DMS 273 (cell line): ENCODE measurements around the gene HERPUD1.
A peak's percentile ranks its signal among the peaks of the same experiment; 100 is the strongest.
"Not testable (repeated sequence)": the region's sequence is repeated elsewhere in the genome, so short reads cannot be mapped to it uniquely, and the experiment has no call there.

ENCODE experiments used
- DNase-seq: peaks from one replicate; lab custom pipeline; 2025; ENCODE audit not compliant: unreplicated experiment; lab: John Stamatoyannopoulos, UW

Gene HERPUD1

DNA sequence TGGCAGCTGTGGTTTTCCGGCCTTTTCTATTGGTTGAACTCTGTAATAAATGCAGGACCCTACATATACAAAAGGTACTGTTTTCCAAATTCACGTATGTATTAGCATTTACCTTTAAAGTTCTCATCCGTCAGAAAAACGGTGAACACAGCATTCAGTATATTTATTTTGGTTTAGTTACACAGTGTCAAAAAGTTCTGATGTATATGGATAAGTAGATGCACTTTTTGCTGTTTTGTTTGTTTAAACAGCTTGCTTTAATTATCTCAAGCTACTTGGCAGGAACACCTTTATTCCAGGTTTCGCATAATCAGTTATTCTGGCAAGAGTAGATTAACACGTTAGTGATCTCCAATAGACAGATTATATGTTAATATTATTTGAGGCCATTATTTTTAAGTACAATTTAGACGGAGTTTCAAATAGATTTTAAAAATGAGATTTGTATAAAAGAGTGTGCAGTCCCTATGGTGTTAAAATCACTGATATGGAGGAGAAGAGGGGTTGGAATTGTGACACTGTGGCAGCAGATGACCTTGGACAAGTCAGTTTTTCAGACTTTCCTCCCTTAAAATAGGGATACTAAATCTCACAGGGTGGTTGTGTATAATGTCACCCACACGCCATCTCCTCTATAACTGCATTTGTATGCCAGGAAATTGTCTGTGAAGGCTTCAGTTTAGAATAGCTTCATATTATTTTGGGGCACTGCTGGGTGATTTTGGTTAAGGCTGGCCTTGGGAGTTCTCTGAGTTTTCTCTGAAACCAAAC, 2.1 kb downstream of the HERPUD1 start:
- DNase-seq: peak; percentile 32

DNA sequence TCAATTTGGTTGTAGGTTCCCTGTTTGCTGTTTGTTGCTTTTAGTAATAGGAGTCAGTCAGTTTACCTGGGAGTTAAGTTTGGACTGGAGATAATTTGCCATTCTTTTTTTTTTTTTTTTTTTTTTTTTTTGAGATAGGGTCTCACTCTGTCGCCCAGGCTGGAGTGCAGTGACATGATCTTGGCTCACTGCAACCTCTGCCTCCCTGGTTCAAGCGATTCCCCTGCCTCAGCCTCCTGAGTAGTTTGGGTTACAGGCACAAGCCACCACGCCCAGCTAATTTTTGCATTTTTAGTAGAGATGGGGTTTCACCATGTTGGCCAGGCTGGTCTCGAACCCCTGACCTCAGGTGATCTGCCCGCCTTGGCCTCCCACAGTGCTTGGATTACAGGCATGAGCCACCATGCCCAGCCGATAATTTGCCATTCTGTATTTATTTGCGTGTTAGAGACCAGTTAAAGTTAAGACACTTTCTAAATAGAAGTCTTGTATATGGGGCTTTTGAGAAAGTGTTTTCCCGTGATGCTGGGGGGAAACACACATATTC, 2.7 kb downstream of the HERPUD1 start:
- not testable (repeated sequence) for DNase-seq

DNA sequence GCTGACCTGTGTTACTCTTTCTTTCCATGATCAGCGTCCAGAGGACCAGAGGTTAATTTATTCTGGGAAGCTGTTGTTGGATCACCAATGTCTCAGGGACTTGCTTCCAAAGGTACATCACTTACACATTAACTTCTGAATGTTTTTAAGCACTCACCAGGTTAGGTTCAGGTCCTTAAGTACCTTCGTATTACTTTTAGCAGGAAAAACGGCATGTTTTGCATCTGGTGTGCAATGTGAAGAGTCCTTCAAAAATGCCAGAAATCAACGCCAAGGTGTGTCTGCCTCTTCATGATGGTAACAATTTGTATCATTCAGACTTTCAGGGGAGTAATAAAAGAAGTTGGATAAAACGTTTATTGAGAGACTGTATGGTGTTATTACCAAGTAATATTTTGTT, 3.3 kb downstream of the HERPUD1 start:
- DNase-seq: no peak

DNA sequence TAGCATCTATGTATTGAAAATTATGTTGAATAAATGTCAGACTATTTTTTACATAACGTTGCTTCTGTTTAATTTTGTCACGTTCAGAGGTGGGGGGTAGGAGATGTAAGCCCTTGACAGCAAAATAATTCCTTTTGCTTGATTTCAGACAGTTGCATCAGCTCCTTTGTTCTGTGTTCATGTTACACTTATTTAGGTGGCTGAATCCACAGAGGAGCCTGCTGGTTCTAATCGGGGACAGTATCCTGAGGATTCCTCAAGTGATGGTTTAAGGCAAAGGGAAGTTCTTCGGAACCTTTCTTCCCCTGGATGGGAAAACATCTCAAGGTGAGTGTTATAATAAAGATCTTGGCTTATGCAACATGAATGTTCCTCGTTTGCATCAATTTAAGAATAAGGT, 4.5 kb downstream of the HERPUD1 start:
- DNase-seq: no peak

DNA sequence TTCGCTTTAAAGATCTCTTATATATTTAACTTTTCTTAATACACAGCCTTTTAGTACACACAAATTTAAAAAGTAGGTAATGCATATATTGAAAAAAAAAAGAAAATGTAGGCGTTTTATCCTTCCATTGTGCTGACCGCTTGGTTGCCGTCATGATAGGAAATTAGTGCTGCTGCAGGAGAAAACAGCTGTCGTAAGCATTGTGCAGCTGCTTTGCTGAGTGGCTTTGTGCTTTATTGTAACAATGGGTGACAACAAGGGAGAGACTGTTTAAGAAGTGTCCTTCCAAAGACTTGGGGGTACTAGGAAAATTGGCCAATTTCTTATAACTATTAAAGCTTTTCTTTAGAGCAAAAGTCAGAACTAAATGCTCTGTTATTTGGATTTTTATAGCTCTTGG, 5.0 kb downstream of the HERPUD1 start:
- no peak for DNase-seq

DNA sequence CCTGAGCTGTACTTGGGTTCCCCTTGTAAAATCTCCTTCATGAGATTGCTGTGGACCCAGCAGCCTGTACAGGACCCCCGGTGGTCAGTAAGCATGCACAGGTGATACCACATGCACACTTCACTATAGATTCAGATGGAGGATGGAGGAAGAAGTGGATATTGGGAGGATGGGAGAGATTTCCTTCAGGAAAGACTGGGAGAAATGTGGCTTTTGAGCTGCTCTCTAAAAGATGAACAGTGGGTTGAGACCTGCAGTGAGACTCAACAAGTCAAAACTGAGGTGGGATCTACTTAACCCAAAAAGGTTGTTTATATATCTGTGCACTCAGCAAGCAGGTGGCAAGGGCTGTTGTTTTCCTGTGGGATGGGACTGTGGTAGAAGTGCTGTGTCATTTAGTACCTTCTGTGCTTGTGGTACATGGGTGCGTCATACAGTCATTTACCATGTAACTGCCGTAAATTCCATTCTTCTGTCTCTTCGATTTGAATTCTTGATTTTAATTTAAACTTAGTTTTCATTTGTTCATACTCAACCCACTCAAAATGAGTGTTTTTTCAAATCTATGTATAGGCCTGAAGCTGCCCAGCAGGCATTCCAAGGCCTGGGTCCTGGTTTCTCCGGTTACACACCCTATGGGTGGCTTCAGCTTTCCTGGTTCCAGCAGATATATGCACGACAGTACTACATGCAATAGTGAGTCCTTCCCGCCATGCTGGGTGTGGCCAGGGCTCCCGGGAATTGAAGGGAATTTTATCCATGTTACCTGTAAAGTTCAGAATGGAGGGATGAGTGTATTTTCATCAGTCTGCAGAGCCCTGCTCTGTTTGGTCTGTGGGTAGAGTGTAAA, 6.9 kb downstream of the HERPUD1 start:
- no peak for DNase-seq

DNA sequence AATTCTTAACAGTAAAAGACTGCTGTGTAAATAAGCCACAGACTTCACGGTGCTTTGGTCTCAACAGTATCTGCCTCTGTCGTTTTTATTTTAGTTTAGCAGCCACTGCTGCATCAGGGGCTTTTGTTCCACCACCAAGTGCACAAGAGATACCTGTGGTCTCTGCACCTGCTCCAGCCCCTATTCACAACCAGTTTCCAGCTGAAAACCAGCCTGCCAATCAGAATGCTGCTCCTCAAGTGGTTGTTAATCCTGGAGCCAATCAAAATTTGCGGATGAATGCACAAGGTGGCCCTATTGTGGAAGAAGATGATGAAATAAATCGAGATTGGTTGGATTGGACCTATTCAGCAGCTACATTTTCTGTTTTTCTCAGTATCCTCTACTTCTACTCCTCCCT, 7.9 kb downstream of the HERPUD1 start:
- DNase-seq: no peak

DNA sequence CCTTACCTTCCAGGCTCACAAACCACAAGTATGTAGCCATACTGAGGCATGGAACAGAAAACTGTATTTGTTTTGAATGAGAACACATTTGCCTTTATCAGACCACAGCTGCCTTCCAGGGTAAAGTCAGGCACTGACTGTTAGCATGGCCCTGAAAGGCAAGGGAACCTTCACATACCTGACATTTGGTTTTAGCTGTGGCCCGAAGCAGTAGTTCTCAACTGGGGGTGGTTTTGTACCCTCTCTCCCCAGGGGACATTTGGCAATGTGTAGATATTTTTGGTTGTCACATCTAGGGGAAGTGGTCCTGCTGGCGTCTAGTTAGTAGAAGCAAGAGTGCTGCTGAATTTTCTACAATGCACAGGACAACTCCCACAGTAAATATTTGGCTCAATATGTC, 9.2 kb downstream of the HERPUD1 start:
- DNase-seq: no peak

DNA sequence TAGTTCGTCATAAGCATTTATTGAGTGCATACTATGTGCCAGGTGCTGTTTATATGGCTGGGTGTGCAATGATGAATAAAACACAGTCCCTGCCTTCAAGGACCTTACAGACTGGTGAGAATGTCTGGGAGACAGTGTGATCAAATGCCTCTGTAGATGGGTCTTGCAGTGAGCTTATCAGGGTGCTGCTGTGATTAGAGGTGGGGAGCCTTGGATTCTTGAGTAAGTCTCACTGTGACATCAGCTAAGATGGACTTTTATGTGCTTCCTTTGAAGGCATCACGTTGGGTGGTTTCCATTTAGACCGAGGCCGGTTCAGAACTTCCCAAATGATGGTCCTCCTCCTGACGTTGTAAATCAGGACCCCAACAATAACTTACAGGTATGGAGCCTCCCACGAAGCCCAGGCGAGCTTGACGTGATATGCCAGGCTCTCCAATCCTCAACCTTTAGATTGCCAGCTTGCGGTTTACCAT, 10.0 kb downstream of the HERPUD1 start:
- no peak for DNase-seq

DNA sequence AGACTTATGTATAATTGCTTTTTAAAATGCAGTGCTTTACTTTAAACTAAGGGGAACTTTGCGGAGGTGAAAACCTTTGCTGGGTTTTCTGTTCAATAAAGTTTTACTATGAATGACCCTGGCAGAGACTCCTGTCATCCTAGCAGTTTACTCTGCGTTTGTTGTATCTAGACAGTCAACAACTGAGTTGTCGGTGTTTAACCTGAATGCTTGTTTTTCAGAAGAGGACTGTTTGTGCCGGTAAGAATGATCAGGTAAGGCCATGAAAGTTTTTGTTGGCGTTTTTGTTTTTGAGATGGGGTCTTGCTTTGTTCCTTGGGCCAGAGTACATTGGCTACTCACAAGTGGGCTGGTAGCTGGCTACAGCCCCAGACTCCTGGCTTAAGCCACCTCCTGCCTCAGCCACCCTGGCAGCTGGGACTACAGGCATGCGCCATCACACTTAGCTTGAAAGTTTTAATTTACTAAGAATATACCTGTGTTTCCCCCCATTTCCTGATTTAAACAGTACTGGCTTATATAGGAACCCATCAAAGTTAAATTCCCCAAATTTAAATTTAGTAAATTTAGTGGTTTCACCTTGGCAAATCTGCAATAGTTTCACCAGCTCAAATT, 11.9 kb downstream of the HERPUD1 start:
- no peak for DNase-seq

DNA sequence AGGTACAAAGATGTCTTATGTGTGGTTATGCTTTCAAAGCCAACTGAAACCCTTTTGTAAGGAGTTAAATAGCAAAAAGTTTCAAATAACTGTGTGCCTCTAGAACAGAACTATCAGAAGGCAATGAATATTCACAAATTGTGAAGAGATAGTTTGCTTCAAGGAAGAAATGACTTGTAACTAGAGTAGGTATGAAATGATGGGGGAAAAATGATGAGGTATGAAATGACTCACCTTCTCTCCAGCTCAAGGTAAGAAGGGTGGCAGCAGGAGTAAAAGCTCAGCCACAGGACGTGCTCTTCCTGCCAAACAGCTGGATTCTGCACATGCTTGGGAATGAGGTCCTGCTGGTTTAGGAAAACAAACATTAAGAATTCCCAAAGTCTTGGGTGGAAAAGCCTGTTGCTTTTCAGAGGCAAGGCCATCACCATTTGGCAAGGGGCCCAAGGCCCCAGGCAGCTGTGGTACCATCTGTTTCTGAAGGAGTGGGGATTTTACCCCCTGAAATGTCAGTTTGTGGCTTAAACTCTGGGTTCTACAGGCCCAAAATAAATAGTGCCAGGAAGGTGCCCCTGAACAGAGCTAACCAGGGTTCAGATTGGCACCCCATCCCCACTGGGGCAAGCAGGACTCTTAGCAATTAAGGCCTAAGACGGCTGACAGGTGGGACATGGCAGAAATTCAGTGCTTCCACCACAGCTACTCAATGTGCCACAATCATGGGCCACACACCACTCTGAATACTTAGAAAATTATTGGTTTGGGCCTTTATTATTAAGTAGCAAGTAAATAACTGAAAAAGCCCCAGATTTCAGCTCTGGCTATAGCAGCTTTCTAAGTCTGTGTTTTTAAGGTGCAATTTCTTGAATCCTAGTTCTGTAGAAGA, 13.3 kb downstream of the HERPUD1 start:
- DNase-seq: peak; percentile 89

DNA sequence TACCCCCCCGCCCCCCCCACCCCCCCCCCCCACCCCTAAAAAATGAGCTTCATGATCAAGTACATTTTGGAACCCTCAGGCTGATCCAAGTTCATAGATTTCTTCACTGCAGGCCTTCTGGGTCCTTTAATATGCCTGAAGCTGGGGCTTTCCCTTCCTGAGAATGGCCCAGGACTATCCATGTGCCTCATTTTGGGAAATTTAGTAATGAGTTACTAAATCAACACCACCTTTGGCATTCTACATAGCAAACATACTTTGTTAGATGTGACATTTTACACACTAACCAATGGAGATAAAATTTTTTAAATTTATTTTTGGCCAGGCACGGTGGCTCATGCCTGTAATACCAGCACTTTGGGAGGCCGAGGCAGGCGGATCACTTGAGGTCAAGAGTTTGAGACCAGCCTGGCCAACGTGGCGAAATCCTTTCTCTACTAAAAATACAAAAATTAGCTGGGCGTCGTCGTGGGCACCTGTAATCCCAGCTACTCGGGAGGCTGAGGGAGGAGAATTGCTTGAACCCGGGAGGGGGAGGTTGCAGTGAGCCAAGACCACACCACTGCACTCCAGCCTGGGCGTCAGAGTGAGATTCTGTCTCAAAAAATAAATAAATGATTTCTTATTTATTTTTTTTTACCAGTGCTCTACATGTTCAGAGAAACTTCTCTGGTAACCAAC, 14.0 kb downstream of the HERPUD1 start:
- no peak for DNase-seq

DNA sequence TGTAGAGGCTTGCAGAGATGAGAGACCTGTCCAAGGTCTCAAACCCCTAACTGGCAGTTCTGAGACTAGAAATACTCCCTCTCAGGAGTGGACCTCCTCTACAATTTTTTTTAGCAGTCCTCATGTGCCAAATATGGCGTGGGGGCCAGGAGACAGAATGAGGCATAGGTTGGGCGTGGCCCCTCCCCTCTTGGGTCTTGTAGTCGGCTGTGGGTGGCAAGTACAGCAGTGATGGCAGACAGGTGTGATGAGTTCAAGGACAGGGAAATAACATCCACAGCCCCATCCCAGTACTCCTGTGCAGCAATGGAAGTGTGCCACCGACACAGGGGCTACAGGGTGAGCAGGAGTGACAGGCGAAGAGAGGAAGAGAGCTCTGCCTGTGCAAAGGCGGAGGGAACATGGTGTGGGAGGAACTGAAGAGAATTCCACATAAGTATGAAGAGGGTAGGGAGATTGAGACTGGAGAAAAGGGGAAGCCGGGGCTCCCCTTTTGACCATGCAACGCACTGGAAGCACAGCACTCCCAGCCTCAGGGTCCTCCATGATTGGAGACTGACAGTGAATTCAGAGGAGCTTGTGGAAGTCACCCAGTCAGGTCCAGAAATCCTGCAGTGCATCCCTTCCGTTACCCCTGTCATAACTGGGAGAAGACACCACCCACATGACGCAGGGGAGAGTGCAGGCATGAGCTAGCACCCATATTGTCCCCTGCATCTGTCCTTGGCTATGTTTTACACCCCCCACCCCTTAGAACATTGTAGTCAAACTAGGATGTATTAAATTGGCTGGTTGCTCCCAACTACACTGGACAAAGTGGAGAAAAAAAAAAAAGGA, 15.0 kb downstream of the HERPUD1 start:
- DNase-seq: no peak

DNA sequence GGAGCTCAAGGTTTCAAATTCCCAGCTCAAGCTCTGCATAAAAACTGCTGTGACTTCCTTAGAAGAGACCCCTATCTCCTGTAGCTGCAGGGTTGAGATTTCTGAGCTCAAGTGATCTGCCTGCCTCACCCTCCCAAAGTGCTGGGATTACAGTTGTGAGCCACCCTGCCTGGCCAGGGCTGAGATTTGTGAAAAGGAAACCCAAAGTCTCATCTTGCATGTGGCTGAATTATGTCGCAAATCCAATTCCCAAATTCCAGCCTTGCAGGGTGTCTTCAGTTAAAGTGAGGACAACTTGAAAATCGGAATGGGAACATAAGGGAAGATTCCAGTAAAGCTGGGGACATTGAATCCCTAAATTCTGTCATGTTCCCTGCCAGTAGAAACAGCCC, 15.7 kb downstream of the HERPUD1 start:
- no peak for DNase-seq

DNA sequence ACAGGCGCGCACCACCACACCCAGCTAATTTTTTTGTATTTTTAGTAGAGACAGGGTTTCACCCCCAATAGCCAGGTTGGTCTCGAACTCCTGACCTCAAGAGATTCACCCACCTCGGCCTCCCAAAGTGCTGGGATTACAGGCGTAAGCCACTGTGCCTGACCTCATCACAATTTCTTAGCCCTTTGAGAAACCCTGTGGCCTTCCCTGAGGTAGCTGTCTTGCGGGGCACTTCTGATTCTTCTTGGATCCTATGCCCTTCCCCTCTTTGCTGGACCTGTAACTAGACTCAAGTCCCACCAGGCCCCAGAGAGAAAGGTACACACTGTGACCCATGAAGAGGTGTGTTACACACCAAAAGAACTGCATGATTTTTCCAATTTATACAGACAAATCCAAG, 16.3 kb downstream of the HERPUD1 start:
- DNase-seq: no peak

DNA sequence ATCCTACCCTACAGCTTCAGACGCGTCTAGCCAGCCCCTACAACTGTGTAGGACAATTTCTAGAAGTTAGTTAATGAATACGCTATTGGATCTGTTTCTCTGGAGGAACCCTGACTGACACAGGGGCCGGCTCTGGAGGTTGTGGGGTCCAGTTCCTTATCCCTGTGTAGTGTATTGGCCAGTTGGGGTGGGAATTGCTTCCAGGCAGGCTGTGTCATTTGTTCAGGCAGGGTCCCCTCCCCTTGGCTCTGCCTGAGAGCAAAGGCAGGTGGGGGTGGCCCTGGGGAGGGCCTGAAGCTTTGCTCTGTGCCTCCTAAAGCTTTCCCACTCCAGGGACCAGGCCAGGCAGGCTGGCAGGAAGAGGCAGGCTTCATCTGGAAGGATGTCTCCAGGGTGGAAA, 18.1 kb downstream of the HERPUD1 start:
- no peak for DNase-seq

DNA sequence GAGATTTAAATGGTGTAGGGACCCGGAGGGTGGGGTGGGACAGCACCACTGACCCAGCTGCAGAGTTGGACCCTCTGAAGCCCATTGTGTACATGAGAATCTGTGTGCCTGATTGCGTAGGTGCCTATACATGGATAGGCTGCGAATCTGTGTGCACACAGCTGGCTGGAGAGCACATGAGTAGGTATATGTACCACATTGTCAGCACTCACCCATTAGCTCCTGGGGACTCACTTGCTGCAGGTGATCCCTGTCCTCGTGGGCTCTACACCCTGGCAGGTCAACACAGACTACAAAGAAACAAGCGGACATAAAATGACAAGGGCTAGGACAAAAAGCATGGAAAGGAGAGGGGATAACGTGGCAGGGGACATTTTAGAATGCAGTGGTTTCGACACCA, 18.5 kb downstream of the HERPUD1 start:
- no peak for DNase-seq

DNA sequence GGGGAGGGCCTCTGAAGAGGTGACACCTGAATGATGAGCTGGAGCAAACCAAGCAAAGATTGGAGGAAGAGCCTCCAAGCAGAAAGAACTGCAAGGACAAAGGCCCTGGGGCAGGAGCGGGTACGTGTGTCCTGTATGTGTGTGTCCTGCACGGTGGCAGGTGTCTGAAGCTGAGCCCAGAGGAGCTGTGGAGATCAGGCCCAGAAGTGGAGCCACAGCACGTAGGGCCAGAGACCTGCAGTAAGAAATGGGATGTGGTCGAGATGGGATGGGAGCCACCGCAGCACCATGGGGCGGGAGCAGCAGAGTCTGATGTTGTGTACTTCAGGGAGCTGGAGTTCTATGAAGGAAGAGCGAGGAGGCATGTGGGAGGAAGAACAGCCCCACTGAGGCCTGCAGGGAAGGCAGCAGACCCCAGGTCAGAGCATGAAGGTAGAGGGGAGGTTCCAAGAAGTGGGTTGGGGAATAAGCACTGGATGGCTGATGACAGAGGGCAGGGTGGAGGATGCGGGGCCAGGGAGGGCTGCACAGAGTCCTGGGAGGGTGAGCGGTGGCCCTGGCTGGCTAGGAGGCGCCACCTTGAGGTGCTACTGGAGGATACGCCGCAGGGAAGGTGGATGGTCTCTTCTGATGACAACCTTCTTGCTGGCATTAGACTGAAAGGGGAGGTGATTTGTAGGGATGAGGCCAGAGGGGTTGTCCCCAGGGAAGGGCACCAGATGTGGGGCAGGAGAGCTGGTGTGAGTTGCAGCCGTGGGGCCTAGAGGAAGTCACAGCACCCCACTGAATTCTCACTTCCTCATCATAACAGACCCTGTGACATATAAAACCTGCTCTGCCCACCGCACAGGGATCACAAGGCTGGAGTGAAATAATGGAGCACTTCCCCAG, 19.2 kb downstream of the HERPUD1 start:
- peak; percentile 85 for DNase-seq
